HG02798 (cell line): ENCODE results near the gene UPB1.

ENCODE experiments used
- ATAC-seq: cut with Tn5 transposase; IDR thresholded peaks from one replicate; pipeline ENCODE4 v1.9.1; 2021; ENCODE audit warnings: mild to moderate bottlenecking; ENCODE audit not compliant: unreplicated experiment, poor library complexity

Gene UPB1

DNA sequence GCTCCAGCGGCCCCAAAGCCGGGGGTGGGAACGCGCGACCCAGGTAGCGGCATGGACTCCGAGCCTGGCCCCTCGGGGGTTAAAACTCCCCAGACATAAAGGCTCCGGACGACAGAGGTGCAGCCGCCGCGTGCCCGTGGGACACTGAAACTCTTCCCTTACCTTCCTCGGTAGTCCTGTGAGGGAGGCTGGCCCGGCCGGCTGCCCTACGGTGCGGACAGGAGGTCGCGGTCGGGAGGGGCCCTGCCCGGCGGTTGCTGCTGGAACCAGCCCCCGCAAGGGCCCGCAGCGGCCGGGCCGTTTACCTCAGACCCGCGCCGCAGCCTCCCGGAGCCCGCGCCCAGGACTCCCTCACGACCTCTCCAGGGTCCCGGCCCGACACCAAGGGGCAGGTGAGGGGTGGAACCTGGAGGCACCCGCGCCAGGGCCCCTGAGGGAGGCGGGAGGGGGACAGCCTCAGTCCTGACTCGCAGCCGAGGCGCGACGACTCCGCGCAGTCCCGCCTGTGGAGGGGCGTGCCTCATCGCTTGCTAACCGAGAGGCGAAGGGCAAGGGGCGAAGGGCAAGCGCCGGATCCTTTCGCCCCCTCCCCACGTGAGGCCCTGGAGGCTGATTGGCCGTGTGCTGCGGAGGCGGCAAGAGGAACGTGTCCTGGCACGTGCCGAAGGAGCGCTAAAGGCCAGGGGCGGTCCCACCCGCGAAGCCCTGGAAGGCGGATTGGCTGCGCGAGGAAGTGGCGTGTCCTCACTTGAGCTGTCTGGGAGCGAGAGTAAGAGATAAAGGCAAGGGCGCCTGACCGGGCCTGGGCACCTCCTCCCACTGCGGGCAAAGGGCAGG lies at the start of gene UPB1:
TSS of gene UPB1 (plus strand) at position 805 of the 837 bp plus-strand sequence. CDS start 72 bp downstream, outside the sequence.
- ATAC-seq, result no peak

DNA sequence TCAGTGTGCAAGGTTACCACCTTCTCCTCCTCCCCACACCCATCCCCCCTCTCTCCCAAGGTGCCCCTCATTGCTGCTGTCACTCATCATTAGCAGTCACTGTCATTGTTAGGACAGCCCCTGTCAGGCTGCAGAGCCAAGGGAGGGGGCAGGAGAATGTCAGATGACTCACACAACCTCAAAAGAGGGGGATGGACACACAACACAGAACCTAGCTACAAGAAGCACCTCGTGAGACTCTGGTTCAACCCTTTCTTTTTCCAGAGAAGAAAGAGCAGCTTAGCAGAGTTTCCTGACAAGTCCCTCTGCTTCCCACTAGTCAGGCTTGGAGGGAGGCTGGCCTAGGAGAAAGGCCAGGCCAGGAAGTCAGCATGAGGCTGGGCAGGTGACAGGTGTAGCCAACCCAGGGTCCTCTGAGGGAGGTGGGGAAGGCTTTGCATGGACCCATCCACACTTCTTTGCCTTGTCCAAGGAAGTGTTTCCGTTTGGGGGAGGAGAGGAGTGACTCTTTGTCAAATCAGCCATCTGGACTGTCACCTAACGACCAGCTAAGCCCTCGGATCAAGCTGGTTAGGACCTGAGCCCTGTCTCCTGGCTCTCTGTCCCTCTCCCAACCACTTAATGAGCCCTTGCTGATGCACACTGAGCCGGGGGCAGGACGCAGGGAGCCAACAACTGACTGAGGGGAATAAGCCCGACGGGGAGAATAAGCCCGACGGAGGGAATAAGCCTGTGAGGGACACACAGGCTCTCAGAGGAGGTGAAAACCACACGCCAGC lies 49.5 kb upstream of the UPB1 start:
- ATAC-seq, result no peak

DNA sequence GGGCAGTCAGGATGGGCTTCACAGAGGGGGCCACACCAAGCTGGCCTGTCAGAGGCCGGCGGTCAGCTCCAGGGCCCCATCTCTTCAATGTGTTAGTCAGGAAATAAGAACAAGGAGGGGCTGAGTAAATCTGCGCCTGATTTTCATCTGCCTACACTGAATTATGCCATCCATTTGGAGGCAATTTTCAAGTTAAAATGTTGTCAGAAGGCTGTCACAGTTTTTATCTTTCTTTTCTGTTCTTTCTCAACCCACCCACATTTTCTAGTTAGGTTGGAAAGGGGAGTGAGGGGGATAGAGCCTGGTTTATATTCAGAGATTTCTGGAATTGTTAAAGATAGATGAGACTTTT lies 48.9 kb upstream of the UPB1 start:
- ATAC-seq, result no peak

DNA sequence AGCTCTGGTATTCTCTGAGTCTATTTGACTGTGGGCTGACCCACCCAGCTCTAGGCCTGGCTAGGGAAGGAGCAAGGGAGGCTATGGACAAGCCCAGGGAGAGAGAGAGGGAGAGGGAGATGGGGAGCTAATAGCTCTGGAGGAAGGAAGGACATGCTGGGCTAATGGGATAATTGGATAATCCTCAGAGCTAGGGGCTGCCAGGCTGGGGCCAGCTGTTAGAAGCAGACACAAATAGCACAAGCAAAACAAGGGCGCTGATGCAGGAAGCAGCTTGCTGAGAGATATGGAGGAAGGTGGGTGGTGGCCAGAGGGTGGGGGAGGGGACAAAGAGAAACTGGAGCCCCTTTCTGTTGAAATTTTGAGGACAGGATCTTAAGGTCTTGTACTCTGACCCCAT lies 44.5 kb upstream of the UPB1 start:
- no peak for ATAC-seq

DNA sequence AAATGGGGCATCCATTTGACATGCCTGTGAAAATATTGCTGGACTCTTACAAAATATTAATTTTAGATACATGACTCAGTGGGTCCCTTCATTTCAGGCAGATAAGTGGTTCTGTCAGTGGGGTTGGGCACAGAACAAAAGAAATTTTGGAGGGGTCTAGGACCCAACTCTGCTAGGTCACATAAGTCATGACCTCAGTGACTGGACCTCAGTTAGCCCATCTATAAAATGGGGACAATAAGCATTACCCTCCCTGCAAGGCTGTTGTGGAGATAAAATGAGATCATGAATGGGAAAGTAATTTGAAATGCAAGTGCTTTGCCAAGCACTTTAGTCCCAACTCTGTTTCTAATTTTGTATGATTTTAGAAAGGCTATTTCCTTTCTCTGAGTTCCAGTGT lies 44.0 kb upstream of the UPB1 start:
- ATAC-seq, result no peak

DNA sequence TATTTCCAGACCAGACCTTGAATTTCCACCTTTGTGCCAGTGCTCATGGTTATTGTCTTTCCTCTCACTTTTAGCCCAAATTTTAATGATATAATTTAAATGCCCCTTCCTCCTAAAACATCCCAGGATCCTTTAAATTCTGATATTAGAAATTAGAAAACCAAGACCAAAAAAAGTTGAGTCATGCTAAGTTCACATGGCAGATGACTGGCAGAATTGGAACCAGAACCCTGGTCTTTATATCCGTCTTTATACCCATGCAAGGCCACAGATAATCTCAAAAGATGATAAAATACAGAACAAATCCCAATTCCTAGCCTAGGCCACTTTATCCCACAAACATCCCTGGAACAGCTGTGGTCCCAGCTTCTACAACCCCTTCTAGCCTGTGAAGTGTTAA lies 41.3 kb upstream of the UPB1 start:
- no peak for ATAC-seq

DNA sequence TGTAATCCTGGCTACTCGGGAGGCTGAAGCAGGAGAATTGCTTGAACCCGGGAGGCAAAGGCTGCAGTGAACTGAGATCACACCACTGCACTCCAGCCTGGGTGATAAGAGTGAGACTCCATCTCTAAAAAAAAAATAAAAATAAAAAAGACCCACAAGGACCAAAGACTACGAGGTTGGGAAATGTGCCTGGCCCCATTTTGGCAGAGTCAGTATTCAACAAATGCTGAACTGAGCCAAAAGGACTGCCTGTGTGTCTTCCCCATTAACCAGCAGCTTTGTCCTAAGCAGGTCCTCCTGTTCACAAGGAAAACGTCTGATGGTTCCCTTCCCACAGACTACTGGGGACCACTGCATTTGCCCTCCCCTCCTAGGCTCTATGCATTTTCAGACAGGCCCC lies 40.1 kb upstream of the UPB1 start:
- ATAC-seq, result no peak

DNA sequence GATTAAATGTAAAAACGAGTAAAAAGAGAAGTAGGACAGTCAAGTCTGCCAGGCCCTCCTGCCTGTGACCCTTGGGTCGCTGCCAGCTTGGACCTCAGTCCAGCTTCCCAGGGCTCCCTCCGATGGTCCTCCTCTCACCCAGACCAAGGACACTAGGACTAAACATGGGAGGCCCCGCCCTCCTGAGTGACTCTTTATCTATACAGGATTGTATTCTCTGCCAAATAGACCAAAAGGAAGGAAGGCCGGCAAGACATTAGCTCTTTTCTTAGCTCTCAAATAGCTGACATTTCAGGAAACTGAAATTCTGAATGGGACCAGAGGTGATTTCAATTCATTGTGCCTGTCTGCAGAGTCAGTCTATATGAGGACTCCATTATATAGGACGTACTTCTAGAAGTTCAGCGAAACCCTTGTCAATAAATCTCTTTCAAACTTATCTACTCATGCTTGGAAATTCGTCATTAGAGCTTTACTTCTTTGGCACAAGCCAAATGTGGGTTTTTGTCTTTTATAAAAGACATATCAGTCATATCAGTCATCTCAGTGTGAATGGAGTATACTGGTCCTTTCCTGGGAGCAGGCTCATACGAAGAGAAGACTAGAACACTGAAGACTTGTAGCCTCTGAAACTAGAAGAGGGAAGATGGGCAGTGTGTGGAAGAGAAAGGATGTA lies 39.2 kb upstream of the UPB1 start:
- ATAC-seq, result no peak

DNA sequence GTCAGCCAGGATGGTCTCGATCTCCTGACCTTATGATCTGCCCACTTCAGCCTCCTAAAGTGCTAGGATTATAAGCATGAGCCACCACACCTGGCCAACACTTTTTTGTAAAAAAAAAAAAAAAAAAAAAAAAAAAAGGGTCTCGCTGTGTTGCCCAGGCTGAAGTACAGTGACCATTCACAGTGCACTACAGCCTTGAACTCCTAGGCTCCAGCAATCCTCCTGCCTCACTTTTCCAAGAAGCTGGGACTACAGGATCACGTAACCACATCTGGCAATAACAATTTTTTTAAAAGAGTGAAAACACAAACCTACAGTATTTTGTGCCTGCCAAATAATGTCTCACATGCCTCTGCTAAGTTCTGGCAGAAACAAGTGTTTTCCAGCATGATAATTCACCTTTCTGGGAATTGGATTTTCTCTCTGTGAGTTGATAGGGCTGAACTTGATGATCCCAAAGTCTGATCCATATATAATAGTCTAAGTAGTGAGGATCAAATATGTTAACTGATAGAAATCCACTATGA lies 37.2 kb upstream of the UPB1 start:
- ATAC-seq, result no peak

DNA sequence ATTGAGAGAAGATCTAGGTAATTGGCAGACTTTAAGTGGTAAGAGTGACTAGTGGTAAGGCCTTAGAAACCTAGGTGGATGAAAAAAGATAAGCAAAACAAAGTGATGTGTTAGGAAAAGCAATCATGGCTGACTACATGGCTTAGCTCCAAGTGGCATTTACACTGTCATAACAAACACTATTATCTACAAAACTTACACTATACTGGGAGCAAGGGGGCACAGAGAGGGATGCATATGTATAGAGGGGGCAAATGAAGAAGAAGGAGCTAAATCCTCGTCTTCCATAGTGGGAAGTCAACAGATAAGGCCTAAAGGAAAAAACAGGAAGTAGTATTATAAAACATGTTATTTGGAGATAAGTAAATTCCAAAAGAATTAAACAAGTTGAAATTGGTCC lies 35.2 kb upstream of the UPB1 start:
- no peak for ATAC-seq

DNA sequence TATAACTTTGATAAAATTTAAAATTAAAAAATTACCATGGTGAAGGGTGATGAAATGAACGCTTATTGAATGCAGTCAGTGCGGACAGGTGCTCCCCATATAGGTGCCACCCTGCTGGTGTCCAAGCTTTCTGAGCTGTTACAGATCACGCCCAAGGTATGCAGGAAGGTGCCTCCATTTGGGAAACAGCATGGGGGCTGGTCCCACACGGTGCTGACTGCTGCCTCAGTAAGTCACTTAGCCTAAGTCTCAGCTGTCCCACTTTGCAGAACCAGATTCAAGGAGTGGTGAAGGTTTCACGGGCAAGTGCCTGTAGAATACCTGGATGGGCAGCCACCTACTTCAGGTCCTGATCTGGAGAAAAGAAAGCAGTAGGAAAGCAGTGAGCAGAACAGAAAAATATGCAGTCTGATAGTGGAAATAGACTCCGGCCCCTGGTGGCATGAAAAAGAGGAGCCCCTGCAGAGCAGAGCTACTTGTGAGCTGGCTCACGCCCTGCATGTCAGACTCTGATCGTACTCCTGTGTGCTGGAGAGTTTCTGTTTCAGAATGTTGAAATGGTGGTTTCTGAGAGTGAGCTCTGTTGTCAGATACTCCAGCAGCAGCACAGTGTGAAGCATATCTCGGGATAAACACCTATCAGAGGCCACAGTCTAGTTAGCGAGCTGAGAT lies 34.6 kb upstream of the UPB1 start:
- peak; percentile 50 for ATAC-seq

DNA sequence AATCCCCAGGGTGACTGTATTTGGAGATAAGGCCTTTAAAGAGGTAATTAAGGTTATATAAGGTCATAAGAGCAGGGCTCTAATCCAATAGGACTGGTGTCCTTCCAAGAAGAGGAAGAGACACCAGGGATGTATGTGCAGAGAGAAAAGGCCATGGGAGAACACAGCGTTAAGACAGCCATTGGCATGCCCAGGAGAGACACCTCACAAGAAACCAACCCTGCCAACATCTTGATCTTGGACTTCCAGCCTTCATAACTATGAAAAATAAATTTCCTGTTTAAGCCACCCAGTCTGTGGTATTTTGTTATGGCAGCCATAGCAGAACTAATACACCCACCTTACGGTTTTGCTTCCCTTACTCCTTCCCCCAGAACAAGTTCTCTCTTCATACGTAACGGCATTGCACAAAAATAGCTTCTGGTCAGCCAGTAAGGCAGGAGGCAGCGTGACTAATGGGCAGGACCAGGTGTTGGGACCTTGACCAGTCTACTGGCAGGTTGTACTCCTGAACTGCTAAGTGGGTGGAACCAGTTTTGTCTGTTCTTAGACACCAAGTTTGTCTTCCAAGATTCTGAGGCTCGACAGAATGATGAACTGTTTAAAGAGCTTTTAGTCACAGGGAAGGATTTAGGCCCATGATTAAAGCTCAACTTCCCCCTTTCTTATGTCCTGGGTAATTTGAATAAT lies 31.9 kb upstream of the UPB1 start:
- ATAC-seq, result no peak

DNA sequence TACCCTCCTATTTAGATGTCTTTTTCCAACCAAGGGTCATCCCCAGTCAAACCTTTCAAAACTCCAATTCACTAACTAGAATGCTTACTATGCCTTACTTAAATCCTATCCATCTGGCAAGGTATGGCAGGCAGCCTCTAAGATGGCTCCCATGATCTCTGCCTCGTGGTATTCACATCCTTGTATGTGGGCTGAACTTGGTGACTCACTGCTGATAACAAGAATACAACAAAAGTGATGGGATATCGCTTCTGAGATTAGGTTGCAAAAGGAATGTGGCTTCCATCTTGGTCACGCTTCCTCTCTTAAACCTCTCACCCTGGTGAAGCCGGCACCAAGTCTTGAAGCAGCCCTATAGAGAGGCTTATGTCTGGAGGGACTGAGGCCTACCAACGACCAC lies 29.6 kb upstream of the UPB1 start:
- no peak for ATAC-seq

DNA sequence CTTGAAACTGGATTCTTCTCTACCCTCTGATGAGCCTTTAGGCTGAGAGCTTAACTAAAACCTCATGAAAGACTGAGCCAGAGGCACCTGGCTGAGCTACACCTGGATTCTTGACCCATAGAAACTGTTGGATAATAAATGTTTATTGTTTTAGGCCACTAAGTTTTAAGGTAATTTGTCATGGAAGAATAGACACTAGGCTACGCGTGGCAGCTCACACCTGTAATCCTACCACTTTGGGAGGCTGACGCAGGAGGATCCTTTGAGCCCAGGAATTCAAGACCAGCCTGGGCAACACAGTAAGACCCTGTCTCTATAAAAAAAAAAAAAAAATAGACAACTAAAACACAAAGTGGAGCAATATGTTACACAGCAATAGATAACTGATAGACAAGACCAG lies 29.2 kb upstream of the UPB1 start:
- ATAC-seq, result no peak

DNA sequence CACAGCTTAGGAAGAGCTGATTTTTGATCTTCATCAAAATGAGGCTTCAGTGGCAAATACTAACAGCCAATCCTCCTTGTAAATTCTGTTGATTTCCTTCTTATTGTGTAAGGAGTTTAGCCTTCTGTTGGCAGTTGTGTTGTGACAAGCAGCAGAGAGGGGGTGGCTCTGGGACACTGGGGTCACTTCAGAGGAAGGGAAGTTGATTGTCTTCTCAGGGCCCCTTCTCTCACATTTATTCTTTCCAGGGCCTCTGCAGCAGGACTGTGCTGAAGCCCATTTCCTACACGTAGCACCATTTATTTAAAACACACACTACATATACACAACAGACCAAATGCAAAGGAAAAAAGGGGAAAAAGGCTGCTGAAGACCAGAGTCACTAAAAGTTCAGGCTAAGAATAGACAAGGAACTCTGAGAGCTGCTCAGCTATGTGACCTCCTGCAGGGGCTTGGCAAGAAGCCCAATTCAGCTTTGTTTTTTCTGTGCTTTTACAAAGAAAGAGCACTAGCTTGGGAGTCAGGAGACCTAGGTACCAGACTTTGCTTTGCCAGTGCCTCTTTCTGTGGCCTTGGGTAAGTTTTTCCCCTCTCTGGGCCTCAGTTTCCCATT lies 28.3 kb upstream of the UPB1 start:
- ATAC-seq, result no peak

DNA sequence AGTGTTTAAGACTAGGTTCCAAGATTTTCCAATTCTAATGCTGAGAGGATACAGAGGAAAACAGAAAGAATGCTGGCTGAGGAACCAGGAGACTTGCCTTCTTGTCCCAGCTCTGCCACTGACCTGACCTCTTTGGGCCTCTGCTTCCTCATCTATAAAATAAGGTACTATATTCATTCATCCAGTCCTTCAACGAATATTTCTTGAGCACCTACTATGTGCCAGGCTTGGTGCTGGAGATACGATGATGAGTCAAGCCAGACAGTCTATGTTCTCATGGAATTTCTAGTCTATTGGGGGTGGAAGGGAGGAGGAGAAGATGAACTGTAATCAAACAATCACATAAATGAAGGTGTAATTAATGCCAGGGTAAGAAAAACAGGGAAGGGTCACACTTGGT lies 27.8 kb upstream of the UPB1 start:
- no peak for ATAC-seq

DNA sequence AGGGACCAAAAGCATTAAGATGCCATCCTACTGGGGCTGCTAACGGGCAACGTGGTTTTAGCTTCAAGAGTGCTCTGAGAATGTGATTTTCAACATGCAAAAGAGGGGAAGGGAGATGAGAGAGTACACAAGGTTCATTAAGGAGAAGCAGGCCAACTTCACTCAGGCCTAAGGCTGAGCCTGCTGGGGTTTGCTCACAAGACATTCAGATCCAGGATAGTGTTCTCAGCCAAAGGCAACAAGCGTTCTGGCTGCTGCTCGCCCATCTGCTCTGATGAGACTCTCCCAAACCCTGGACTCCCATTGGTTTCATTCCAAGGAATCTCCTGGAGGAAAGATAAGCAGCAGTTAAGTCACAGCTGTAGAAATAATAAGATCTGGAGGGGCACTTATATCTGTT lies 23.6 kb upstream of the UPB1 start:
- no peak for ATAC-seq

DNA sequence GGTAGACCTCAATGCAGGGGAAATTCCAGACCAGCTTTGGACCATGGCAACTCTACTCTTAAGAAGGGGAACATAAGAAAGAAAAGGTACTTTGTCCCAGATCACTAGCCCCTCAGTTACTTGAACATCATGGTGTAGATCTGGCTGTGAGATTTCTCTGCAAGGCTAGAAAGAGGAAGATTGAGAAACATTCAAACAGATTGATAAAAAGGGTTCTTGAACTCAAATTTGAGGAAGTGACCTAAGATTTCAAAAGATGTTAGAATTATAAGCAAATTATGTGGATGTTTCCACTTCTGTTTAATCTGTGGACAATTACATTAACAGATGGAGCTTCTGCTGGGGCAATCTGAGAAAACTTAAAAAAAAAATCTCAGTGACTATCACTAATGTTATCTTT lies 21.8 kb upstream of the UPB1 start:
- no peak for ATAC-seq

DNA sequence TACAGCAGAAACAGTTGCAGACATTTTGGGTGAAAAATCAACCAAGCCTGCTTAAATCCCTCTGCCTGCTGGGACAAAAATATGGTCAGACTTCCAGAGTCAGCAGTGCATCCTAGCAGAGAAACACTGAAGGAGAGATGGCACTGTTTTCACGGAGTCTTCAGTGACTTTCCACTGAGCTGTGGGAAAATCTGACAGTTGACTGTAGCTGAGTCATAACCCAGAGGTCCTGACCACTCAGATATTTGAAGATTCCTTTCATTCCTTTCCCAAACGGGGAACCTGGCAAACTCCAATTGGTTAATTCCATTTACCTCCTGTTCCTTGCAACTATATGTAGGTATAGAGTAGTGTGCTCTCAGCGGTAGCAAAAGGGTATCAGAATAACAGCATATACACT lies 20.9 kb upstream of the UPB1 start:
- no peak for ATAC-seq
